NCI-H2081 (cell line): ENCODE results near the gene ABCA7.

ENCODE experiments used
- DNase-seq, 2 experiments: peaks; one replicate each; lab custom pipeline; 2025; lab: John Stamatoyannopoulos, UW

ABCA7 gene

DNA sequence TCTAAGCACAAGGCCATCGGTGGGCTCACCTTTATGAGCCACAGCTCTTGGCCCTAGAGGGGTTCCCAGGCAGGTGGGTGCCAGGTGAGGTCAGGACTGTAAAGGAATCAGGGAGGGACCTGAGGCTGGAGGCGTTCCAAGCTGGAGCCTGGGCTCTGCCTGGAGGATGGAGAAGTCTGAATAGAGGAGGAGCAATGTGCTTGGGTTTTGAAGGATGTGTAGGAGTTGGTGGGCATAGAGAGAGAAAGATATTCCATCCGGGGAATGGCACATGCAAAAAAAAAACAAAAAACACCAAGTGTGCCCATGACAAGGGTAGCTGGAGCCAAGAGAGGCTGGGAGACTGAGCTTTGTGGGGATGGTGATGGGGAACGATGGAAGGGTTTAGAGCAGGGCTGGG is 37.3 kb upstream of the ABCA7 start:
- DNase-seq: no peak

DNA sequence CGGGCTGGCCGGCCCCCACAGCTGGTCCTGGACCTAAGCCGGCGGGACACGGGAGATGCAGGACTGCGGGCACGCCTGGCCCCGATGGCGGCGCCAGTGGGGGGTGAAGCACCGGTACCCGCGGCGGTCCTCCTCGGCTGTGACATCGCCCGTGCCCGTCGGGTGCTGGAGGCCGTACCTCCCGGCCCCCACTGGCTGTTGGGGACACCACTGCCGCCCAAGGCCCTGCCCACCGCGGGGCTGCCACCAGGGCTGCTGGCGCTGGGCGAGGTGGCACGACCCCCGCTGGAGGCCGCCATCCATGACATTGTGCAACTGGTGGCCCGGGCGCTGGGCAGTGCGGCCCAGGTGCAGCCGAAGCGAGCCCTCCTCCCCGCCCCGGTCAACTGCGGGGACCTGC is 36.6 kb upstream of the ABCA7 start:
- DNase-seq: no peak

DNA sequence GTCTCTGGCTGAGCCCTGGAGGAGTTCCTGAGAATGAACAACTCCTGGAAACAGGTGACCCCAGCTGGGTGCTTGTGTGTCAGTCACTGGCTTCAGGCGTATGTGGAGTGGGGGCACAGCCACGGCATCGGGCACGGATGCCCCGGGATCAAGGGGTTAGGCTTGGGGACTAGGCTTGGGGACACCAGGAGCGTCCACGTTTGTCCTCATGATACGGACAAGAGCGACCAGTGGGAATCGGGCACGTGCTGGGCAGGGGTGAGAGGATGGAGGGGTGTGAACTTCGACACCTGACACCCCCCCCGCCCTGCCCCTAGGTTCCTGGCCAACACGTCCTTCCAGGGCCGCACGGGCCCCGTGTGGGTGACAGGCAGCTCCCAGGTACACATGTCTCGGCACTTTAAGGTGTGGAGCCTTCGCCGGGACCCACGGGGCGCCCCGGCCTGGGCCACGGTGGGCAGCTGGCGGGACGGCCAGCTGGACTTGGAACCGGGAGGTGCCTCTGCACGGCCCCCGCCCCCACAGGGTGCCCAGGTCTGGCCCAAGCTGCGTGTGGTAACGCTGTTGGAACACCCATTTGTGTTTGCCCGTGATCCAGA is 35.6 kb upstream of the ABCA7 start:
- no peak for DNase-seq

DNA sequence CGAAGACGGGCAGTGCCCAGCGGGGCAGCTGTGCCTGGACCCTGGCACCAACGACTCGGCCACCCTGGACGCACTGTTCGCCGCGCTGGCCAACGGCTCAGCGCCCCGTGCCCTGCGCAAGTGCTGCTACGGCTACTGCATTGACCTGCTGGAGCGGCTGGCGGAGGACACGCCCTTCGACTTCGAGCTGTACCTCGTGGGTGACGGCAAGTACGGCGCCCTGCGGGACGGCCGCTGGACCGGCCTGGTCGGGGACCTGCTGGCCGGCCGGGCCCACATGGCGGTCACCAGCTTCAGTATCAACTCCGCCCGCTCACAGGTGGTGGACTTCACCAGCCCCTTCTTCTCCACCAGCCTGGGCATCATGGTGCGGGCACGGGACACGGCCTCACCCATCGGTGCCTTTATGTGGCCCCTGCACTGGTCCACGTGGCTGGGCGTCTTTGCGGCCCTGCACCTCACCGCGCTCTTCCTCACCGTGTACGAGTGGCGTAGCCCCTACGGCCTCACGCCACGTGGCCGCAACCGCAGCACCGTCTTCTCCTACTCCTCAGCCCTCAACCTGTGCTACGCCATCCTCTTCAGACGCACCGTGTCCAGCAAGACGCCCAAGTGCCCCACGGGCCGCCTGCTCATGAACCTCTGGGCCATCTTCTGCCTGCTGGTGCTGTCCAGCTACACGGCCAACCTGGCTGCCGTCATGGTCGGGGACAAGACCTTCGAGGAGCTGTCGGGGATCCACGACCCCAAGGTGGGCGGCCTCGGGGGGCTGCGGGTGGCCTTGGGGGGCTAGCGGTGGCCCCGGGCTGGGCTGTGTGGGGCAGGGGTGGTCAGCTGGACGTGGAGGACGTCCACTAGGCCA is 34.9 kb upstream of the ABCA7 start:
- no peak for DNase-seq

DNA sequence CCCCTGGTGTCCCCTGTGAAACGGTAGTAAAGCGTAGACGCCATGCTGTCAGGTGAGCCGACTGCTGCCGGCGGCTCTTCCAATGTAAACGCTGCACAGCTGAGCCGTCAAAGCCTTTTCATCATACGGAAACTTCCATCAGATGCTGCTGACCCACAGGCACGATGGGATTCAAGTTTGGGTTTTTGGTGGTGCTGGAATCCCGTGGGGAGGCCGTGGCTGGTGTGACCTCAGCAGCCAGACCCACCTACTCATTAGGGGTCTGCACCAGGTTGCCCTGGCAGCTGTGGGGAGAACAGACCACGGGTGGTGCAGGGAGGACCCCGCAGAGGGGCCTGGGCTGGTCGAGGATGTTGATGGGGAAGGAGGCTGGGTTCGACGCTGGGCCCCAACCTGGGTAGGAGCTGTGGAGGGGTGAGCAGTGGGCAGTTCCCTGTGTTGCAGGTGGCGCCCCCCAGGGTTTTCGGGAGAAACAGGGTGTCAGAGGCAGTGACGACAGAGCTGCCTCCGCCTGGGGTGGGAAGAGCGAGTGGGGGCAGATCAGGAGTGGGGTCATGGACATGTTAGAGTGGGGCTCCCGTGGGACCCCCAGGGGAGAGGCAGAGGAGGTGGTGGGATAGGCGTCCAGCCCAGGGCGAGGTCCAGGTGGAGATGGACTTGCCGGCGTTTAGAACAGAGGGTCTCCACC is 33.1 kb upstream of the ABCA7 start:
- no peak for DNase-seq

DNA sequence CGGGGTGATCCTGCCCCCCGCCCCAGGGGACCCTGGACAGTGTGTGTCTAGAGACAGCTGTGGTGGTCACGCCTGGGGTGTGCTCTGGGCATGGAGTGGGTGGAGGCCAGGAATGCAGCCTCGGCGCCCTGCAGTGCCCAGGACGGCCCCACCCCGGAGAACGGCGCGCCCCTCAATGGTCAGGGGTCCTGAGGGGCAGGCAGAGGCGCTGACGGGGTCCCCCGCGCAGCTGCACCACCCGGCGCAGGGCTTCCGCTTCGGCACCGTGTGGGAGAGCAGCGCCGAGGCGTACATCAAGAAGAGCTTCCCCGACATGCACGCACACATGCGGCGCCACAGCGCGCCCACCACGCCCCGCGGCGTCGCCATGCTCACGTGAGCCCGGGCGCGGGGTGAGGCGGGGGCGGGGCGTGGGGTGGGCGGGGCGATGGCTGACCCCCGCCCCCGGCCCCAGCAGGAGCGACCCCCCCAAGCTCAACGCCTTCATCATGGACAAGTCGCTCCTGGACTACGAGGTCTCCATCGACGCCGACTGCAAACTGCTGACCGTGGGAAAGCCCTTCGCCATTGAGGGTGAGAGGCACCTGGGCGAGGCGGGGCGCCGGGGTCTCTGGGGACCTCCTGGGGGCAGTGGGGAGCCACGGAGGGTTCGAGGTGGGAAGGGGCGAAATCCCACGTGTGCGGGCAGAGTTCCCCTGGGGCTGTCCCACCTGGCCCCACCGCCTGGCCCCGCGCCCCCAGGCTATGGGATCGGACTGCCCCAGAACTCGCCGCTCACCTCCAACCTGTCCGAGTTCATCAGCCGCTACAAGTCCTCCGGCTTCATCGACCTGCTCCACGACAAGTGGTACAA is 32.3 kb upstream of the ABCA7 start:
- DNase-seq: no peak

DNA sequence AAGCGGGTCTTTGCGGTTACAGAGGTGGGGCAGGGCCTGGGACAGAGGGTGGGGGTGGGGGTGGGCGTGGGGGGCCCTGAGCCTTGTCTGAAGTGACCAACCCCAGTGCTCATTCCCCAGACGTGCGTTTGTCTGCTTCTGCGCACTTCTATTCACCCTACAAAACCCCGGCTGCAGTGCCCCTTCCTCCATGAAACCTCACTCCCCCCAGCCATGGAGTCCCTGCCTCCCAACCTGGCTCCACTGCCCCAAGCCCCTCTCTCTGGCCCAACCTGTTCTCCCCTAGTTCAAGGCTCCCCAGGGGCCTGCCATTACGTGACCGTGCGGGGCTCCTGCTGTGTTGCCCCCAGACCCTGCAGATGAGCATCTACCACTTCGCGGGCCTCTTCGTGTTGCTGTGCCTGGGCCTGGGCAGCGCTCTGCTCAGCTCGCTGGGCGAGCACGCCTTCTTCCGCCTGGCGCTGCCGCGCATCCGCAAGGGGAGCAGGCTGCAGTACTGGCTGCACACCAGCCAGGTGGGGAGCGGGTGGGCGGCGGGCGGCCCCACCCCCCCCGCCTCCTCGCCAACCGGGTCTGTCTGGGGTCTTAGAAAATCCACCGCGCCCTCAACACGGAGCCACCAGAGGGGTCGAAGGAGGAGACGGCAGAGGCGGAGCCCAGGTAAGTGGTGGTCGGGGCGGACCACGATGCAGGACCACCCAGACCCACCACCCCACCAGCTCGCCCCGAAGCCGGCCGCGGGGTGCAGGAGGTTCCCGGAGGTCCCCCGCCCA is 31.5 kb upstream of the ABCA7 start:
- no peak for DNase-seq

DNA sequence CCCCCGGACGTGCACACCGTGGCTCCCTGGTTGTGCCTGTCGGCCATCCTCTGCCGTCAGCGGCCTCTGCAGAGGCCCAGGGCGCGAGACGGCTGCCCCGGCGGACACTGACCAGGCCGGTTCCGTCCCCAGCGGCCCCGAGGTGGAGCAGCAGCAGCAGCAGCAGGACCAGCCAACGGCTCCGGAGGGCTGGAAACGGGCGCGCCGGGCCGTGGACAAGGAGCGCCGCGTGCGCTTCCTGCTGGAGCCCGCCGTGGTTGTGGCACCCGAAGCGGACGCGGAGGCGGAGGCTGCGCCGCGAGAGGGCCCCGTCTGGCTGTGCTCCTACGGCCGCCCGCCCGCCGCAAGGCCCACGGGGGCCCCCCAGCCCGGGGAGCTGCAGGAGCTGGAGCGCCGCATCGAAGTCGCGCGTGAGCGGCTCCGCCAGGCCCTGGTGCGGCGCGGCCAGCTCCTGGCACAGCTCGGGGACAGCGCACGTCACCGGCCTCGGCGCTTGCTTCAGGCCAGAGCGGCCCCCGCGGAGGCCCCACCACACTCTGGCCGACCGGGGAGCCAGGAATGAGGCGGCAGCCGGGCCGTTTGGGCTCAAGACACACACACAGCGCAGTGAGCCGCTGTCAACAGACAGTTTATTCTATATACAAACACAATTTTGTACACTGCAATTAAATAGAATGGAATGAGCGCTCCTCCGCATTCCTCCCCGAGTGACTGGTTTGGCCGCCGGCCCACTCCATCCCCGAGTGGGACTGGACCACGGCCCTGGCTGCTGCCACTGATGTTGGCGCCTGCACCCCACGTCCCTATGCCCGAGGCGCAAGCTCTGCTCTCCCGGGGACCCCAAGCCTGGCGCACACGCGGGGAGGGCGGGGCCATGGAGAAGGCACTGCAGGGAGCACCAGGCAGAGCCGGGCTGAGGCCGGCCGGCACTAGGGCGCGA is 30.6 kb upstream of the ABCA7 start:
- DNase-seq: no peak

DNA sequence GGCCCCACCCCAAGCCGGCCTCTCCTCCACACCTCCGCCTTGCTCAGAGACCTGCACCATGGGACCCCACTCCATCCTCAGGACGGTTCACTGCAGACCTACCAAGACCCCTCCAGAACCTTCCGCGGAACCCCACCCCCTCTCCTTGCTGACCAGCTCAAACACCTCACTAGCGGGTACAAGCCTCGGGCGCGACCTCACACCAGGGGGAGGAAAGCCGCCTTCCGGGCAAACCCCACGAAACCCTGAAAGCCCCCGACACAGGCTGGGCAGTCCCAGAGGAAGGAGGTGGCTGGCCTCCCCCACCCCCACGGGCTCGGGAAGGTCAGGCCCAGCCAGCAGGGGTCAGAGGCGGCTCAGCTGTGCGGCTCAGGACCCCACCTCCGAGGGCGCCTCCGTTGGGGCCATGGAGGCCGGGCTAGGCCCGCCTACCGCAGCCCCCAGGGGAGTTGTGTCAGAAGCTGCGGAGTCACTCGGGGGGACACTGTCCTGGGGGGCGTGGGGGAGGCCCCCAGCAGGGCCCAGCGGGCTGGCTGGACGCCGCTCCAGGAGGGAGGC is 29.8 kb upstream of the ABCA7 start:
- no peak for DNase-seq

DNA sequence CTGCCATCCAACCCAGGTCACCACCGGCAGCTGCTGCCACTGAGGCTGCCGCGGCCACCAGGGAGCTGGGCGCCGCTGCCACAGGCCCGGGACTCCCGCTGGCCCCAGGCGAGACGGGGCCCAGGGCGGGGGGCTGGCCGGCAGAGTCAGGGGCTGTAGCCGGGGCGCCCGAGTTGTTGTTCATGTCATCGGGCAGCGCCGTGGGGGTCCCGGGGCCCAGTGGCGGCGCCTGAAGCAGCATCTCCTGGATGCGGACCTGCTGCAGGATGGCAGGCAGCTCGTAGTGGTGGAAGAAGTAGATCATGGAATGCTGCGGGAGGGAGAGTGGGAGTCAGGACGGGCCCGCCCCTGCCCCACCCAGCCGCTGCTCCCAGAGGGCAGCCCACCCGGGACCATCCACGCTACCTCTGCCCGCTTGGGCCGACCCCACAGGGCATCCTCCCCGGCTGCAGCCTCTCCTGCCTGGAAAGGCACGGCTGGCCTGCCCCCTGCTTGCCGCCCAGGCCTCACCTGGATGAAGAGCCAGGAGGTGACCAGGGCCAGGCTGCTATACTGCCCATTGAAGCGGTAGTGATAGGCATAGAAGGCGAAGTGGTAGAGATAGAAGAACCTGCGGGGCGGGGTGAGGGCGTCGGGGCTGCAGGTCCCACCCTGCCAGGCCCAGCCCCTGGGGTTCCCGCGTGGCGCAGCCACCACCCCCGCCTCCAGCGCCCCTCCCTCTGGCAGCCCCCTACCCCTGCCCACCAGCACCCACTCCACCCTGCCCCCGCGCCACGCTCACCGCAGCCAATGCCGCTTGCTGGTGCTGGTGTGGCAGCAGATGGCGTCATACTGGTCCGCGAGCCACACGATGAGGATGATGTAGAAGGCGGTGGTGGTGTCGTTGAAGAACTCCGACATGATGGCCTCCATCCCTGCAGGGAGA is 29.1 kb upstream of the ABCA7 start:
- DNase-seq: no peak

DNA sequence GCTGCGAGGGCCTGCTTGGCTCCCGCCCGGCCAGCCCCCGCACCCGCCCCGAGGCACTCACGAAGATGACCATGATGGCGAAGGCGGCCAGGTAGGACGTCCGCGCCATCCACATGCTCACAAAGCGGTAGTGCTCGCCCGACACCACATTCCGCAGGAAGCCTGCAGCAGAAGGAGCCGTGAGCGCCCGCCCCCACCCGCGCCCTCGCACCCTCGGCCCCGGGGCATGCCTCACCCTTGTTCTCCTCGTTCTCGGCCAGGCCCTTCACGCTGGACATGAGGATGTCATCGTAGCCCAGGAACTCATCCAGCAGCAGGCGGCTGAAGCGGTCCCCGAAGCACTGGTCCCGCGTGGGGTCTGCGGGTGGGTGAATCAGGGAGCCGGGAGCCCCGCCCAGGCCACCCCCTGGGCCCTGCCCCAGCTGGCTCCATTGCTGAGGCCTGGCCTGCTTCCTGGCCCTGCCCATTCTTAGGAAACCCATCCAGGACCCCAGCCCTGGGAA is 28.0 kb upstream of the ABCA7 start:
- DNase-seq: no peak

DNA sequence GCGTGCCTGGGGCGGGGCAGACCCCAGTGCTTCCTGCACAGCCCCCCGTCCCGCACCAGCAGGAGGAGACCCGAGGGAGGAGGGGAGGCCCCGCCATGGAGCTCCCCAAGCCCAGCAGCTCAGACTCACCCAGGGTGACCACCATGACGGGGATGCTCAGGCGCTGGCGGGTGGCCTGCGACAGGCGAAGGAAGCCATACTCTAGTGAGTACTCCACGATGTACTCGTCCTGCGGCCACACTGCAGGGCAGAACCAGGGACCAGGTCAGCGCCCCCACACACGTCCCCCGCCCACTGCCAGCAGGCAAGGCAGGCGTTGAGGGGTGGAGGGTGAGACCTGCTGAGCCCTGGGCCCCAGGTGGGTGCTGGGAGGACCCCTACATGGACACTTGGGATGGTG is 27.6 kb upstream of the ABCA7 start:
- no peak for DNase-seq

DNA sequence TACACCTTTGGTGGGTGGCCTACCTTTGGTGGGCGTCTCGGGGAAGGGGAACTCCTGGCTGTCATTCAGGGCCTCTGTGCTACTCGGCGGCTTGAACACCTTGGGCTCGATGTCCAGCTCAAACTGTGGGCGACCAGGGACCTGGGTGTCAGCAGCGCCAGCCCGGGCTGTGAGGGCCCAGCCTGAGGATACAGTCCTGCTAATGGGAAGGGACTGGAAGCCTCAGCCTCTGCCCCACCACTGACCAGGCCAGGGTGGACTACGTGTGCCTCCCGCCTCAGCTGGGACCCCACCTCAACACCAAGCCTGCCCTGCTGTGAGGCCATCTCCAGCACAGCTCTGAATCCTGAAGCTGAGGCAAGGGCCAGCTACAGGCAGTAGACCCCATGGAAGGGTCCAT is 26.7 kb upstream of the ABCA7 start:
- DNase-seq: no peak

DNA sequence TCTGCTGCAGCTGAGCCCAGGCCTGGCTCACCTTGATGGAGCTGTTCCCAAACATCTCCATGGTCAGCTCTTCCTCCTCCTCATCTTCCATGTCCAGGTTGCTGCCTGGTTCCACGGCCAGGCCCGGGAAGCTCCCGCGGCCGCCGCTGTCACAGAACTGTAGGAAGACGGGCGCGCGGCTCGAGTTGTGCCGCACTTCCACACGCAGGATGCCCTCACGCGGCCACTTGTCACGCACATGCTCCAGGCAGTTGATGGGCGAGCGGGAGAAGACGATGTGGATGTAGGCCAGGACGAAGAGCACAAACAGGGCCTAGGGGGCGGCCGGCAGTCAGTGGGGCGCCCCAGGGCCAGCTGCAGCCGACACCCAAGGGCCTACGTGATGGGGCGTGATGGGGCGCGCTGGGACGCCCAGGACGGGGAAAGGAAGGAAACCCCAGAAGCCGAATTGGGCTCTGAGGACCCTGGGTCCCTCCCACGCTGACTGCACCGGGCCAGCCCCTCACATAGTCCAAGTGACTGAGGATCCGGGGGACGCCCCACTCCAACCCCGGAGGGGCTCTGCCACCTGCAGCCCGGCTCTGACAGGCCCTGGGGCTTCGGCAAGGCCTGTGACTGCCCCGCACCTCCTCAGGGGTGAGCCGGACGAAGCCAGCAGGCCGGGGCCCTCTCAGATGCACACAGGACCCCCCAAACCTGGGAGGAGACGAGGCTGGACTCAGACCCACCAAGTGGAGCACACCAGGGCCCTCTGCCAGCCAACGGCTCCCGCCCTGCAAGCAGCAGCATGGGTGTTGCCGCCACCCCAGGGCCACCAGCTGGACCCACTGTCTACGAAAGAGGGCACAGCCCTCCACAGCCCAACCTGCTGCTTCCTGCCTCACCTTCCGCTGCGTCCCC is 25.5 kb upstream of the ABCA7 start:
- DNase-seq: no peak

DNA sequence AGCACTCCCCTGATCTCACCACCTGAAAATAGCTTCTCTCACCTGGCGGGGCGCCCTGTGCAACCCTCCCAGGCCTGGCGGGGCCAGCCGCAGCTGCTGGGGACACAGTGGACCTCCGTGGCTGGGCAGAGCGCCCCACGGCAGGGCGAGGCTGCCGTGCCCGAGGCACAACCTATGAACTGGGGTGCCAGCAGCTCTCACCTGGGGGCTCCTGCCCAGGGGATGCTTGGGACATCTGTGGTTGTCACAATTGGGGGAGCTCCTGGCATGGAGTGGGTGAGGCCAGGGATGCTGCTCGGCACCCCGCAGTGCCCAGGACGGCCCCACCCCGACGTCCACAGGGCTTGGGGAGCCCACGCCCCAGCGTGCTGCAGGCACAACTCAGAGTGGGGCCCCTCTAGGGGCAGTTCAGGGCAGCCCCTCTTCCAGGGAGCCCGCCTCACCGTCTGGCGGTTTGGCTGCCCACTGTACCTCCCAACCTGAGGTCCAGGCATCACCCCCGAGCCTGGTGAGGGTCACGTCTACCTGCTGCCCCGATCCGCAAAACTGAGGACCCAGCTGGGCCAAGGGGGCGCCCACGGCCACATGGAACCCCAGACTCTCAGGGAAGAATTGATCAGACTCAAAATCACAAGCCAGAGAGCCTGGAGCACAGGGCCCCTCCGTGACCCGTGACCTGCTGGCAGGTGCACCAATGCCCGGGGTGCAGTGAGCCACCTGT is 24.7 kb upstream of the ABCA7 start:
- DNase-seq: no peak

DNA sequence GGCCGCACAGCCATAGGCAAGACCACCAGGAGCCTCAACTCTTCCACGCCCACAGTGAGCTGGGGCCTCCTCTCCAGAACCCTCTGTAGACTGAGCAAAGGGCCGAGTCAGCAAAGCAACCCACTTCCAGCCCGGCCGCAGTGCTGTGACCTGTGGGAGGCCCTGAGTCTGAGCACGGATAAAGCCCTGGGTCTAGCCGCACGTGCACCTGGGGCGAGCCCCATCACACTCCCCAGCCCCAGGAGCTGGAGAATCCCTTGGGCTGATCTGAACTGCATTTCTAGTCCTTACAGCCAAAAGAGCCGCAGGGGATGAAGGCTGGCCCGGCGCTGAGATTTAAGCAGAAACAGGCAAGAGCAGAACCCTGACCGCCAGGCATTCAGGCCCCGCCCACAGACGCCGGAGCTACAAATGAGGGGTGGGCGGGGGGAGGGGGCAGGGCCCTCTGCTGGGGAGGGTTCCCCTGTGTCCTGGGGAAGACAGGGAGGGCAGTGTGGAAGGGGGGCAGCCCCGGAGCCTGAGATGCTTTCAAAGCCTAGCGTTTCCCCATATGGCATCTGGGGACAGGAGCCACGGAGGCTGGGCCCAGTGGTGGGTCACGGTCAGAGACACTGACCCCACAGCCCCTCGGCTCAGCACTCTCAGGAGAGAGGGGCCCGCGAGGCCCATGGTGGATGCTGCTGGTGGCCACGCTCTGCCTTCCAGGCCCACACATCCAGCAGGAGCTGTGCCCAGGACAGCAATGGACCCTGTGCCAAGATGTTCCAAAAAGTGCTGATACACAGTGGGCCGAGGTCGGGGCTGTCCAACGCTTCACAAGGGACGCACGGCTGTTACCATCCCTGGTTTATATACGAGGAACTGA is 23.9 kb upstream of the ABCA7 start:
- no peak for DNase-seq
